ENCODE data around the gene PARPBP.

- TF ChIP-seq REST (IDR thresholded peaks at IDR 0.05; ENCODE audit: insufficient read depth in 1 of 2, low read depth in 2 of 2, low read length in 2 of 2) (no peak), SIN3A (IDR thresholded peaks at IDR 0.05; ENCODE audit: borderline replicate concordance, insufficient read depth, low read length) (no peak), FOXP2 (optimal IDR thresholded peaks at IDR 0.05; ENCODE audit: borderline replicate concordance, extremely low read depth, extremely low read length, insufficient read depth) (no peak), POLR2AphosphoS5 (IDR thresholded peaks at IDR 0.05; ENCODE audit: low read depth, low read length) (no peak)
These were observed 62.7 kb downstream of the PARPBP start for GRCh38 chr12:102182635-102183034.

Data from PFSK-1 (cell line).